AG09319 (cell line): Measurements from ENCODE around the gene DUS4L.

Experiments
- DNase-seq: peaks from one replicate; pipeline ENCODE4 v3.0.0-alpha.2; 2010; ENCODE audit warnings: low read depth; ENCODE audit errors: extremely low read depth
- TF ChIP-seq, protein P1 (sequence below): IDR thresholded peaks from 2 replicates; pipeline ENCODE4 v1.5.1; 2011; ENCODE audit warnings: low read depth, mild to moderate bottlenecking, inconsistent platforms, low read length, moderate library complexity

DUS4L gene

DNA sequence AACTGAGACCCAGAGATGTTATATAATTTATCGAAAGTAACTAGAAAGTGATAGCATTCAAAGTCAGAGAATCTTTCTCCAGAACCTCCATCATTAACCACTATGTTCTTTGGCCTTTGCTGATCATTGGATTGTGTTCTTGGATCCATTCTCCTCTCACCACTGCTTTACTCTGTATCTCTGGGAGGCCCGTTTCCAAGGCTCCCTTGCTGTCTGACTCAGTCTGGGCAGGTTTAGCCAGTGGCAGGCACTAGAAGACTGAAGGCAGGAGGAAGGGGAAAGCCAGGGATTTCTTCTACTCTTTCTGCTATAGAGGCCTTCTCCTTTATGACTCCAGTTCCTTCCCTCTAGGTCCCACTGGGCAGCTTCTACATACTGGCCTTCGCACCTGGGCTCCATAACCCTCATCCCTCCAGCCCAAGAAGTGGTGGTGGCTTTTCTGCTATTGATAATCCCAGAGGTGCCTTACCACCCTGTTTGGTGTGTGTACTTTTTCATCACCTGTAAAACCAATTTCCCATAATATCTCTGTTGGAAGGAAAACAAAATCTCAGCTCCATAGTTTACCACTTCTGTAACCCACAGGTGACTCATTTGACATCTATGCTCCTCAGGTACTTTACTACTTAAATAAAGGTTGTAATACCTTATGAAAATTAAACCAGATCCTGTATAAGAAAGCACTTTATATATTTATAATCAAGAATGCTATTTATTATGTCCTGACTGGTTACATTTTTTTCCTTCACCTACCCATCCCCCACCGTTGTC lies 52.3 kb downstream of the DUS4L start:
- TF ChIP-seq, protein P1, sequence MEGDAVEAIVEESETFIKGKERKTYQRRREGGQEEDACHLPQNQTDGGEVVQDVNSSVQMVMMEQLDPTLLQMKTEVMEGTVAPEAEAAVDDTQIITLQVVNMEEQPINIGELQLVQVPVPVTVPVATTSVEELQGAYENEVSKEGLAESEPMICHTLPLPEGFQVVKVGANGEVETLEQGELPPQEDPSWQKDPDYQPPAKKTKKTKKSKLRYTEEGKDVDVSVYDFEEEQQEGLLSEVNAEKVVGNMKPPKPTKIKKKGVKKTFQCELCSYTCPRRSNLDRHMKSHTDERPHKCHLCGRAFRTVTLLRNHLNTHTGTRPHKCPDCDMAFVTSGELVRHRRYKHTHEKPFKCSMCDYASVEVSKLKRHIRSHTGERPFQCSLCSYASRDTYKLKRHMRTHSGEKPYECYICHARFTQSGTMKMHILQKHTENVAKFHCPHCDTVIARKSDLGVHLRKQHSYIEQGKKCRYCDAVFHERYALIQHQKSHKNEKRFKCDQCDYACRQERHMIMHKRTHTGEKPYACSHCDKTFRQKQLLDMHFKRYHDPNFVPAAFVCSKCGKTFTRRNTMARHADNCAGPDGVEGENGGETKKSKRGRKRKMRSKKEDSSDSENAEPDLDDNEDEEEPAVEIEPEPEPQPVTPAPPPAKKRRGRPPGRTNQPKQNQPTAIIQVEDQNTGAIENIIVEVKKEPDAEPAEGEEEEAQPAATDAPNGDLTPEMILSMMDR = no peak
- no peak for DNase-seq

GRCh38 chr7:107622429-107622828 lies 58.7 kb downstream of the DUS4L start:
- TF ChIP-seq, protein P1 = no peak
- peak; percentile 11 for DNase-seq

- TF ChIP-seq, protein P1 = no peak
- DNase-seq = no peak
Measured at GRCh38 chr7:107622894-107623293, 59.1 kb downstream of the DUS4L start.

GRCh38 chr7:107627002-107627401 lies 63.2 kb downstream of the DUS4L start:
- no peak for DNase-seq
- TF ChIP-seq, protein P1 = no peak
